HG02623 (cell line): ENCODE results near the gene ATN1.
A peak's percentile ranks its signal among the peaks of the same experiment; 100 is the strongest.
"Not testable (repeated sequence)": the region's sequence is repeated elsewhere in the genome, so short reads cannot be mapped to it uniquely, and the experiment has no call there.

ENCODE experiments used
- ATAC-seq: cut with Tn5 transposase; IDR thresholded peaks from one replicate; pipeline ENCODE4 v1.9.1; 2021; ENCODE audit warnings: moderate library complexity; ENCODE audit not compliant: unreplicated experiment

ATN1 gene

DNA sequence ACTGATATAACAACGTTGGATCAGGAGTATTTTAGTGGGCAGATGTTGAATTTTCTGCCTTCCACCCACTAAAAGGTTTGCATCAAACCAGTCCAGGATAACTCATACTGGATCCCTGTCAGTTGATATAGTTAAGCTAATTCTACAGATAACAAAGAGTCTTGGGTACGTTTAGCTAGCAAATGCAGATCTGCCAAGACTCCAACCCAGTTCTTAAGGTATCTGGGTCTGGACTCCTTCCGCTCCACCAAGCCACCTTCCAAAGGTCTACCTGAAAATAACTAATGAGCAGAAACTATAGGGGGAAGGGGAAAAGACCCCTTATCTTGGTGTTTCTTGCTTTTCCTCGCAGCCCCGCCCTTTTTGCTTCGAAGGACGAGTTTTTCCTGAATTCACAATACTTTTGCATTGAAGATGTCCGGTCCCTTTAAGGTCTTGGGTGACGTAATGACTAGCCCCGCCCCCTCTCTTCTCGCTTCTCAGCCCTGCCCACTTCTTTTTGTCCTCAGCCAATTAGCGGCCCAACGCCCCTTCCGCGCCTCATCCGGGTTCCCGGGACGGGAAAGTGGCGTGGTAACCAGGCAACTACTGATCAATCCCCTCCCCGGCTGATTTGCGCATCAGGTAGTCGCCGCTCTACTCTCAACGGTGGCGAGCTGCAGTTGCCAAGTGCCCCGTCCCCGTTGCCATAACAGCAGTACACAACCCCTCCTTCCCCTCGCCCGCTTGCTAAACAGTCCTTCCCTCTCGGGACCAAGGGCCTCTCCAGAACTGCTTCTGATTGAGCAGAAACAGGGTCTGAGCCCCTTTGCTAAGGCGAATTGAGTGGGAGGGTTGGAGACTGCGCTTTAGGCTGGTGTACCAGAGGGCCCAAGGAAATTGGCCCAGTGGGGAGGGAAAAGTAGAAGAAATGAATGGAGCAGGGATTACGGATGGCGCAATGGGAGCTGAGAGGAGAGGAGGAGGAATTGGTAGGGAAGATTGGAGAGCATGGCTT, 23.2 kb upstream of the ATN1 start, which contains the start of gene LRRC23:
Gene LRRC23 (plus strand): TSS at position 543 of the 997 bp plus-strand sequence. CDS start 812 bp downstream, outside the sequence.
- ATAC-seq = peak; percentile 91

DNA sequence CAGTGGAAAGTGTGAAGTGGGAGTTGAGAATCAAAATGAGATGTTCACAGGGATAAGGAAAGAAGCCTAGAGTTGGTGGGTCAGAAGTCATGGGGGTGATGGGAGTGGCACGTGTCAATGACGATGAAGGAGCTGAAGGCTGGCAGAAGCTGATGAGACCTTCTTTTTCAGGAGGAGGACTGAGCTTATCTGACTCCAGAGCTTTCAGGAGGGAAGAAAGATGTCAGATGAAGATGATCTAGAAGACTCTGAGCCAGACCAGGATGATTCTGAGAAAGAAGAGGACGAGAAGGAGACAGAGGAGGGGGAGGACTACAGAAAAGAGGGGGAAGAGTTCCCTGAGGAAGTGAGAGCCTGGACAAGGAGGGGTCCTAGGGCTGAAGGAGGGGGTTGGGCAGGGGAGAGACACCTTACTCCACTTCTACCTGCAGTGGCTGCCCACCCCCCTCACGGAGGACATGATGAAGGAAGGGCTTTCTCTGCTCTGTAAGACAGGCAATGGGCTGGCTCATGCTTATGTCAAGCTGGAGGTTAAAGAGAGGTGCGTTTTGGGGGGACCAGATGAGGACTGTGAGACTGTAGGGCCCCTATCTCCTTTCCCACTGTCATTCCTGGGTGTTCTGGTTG, 22.2 kb upstream of the ATN1 start:
- no peak for ATAC-seq

DNA sequence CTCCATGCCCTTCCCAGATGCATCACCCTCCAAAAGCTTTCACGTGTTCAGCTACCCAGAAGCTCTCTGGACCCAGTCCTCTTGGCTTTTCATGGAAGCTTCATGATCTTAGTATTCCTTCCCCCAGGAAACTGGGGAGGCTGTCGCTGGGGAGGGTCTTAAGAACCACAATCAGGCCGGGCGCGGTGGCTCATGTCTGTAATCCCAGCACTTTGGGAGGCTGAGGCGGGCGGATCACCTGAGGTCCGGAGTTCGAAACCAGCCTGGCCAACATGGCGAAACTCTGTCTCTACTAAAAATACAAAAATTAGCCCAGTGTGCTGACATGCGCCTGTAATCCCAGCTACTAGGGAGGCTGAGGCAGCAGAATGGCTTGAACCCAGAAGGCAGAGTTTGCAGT, 19.6 kb upstream of the ATN1 start:
- not testable (repeated sequence) for ATAC-seq

- no peak for ATAC-seq
Measured at GRCh38 chr12:6909421-6910145, 18.2 kb upstream of the ATN1 start.

DNA sequence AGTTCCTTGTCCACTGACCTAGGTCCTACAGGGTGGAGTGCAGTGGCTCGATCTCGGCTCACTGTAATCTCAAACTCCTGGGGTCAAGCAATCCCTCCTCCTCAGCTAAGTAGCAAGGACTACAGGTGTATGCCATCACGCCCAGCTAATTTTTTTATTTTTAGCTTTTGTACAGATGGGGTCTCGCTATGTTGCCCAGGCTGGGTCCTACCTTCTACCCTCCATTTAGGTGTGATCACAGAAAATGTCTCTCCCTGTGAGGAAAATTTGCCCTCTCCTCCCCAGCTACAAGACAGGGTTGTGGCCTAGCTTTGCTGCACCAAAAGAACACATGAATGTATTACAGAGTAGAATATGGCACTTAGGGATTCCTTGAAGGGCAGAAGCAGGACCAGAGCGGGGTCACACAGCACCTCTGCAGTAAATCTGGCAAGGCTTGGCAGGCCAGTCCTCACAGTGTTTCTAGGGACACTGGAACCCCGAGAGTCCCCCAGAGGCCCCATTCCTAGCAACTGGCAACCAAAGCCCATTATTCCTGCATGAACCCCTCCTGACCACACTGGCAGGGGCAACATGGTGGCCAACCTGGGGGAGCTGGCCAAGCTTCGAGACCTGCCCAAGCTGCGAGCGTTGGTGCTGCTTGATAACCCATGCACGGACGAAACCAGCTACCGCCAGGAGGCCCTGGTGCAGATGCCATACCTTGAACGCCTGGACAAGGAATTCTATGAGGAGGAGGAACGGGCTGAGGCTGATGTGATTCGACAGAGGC, 15.4 kb upstream of the ATN1 start:
- ATAC-seq = no peak

- peak; percentile 69 for ATAC-seq
Measured at GRCh38 chr12:6914246-6914946, 13.4 kb upstream of the ATN1 start, which contains the start of gene ENO2. TSS of gene ENO2 (plus strand) at chr12:6914580. CDS start at chr12:6915833, 1,253 bp downstream.

GRCh38 chr12:6914947-6915788, 12.6 kb upstream of the ATN1 start:
- no peak for ATAC-seq

GRCh38 chr12:6915789-6916285, 11.9 kb upstream of the ATN1 start:
- no peak for ATAC-seq

- no peak for ATAC-seq
Measured at GRCh38 chr12:6916426-6917200, 11.1 kb upstream of the ATN1 start.

- no peak for ATAC-seq
Measured at GRCh38 chr12:6917491-6918231, 10.1 kb upstream of the ATN1 start.

GRCh38 chr12:6919588-6919987, 8.2 kb upstream of the ATN1 start:
- no peak for ATAC-seq

DNA sequence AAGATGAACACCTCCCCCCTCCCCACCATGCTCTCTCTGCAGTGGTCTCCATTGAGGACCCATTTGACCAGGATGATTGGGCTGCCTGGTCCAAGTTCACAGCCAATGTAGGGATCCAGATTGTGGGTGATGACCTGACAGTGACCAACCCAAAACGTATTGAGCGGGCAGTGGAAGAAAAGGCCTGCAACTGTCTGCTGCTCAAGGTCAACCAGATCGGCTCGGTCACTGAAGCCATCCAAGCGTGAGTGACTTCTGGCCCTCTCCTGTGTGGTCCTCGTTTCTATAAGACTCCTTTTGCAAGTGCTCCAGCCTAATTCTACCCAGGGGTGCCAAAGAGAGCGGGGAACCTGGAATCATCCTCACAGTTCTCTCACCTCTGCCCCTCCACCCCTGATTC, 6.2 kb upstream of the ATN1 start:
- ATAC-seq = no peak

- no peak for ATAC-seq
Measured at GRCh38 chr12:6921996-6922946, 5.5 kb upstream of the ATN1 start.

DNA sequence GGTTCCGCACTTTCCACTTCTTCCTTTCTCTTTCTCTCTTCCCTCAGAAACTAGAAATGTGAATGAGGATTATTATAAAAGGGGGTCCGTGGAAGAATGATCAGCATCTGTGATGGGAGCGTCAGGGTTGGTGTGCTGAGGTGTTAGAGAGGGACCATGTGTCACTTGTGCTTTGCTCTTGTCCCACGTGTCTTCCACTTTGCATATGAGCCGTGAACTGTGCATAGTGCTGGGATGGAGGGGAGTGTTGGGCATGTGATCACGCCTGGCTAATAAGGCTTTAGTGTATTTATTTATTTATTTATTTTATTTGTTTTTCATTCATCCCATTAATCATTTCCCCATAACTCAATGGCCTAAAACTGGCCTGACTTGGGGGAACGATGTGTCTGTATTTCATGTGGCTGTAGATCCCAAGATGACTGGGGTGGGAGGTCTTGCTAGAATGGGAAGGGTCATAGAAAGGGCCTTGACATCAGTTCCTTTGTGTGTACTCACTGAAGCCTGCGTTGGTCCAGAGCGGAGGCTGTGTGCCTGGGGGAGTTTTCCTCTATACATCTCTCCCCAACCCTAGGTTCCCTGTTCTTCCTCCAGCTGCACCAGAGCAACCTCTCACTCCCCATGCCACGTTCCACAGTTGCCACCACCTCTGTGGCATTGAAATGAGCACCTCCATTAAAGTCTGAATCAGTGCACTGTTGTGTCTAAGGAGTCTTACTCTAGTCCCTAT, 4.6 kb upstream of the ATN1 start:
- ATAC-seq = no peak

- ATAC-seq = no peak
Measured at GRCh38 chr12:6923851-6924250, 3.9 kb upstream of the ATN1 start.

- ATAC-seq = no peak
Measured at GRCh38 chr12:6925239-6925539, 2.6 kb upstream of the ATN1 start.
